Prostate gland (tissue), 2 donors: Measurements from ENCODE around the gene NXPE1.

Source experiments
- CTCF ChIP-seq, 4 experiments: fragments of 200-600 bp in 2 of 4; fragments of 450-650 bp in 2 of 4; sonication (generic) in 2 of 4; IDR thresholded peaks; 1 replicate in 3 of 4; 2 replicates in 1 of 4; pipeline ENCODE4 v1.5.1; 2016 to 2019; ENCODE audit warnings: antibody characterized with exemption in 4 of 4, mild to moderate bottlenecking in 2 of 4, moderate library complexity in 2 of 4
- POLR2A ChIP-seq: fragments of 450-650 bp; IDR thresholded peaks from one replicate; pipeline ENCODE4 v1.6.1; 2016; ENCODE audit warnings: antibody characterized with exemption, mild to moderate bottlenecking

- no peak for TF ChIP-seq CTCF (IDR thresholded peaks at IDR 0.05)
- TF ChIP-seq POLR2A: no peak
Measured at GRCh38 chr11:114598461-114598860, 38.8 kb upstream of the NXPE1 start.
